A549 (cell line): ENCODE measurements around the gene SMIM33. TPM values are rescaled to one million over a fixed set of nuclear protein-coding genes. Genes with fewer than 3 reads are reported as not detected.

Experiments used
- ATAC-seq, 2 experiments: fragments of 200-7000 bp in 1 of 2; fragments of >200 bp in 1 of 2; cut with Nextera tagmentation in 1 of 2; cut with Tn5 transposase in 1 of 2; 3 replicates each; pipeline versions ENCODE4 v1.8.0 to v1.9.1; 2018 to 2020; ENCODE audit warnings: mild to moderate bottlenecking in 1 of 2, moderate library complexity in 1 of 2
- CTCF ChIA-PET: fragments of 300-600 bp; sonication (Branson Sonifier 250); formaldehyde crosslinking; extraction: SDS; loops from one replicate; lab custom pipeline; 2021; ENCODE audit warnings: antibody characterized with exemption, inconsistent platforms; lab: Yijun Ruan, JAX
- POLR2A ChIA-PET: fragments of 350-600 bp; formaldehyde crosslinking; extraction: SDS; loops from one replicate; lab custom pipeline; 2021; ENCODE audit warnings: antibody characterized with exemption, inconsistent platforms; lab: Yijun Ruan, JAX
- DNase-seq, 2 experiments: peaks; one replicate each; pipeline versions ENCODE4 v3.0.0 to v3.0.0-alpha.2; 2011 to 2016; ENCODE audit warnings: low read depth in 1 of 2, low spot score in 1 of 2
- FAIRE-seq: peaks from 2 replicates; lab custom pipeline; 2011; peaks lifted over from hg19 to GRCh38; lab: Jason Lieb, UNC
- H3K27ac ChIP-seq, 2 experiments: fragments of >200 bp; sonication (Bioruptor Twin); formaldehyde crosslinking; 3 replicates each; pipeline ENCODE4 v1.5.1; 2016 to 2017
- H3K4me1 ChIP-seq: fragments of >200 bp; sonication (Bioruptor Twin); formaldehyde crosslinking; 3 replicates; pipeline ENCODE4 v1.6.1; 2016
- H3K4me2 ChIP-seq: fragments of >200 bp; sonication (Bioruptor Twin); formaldehyde crosslinking; 3 replicates; pipeline ENCODE4 v1.6.1; 2016
- H3K4me3 ChIP-seq: fragments of >200 bp; sonication (Bioruptor Twin); formaldehyde crosslinking; 3 replicates; pipeline ENCODE4 v1.5.1; 2016
- H3K9me3 ChIP-seq: fragments of >200 bp; sonication (Bioruptor Twin); formaldehyde crosslinking; 3 replicates; pipeline ENCODE4 v1.6.1; 2016
- ELK1 ChIP-seq: fragments of 150-350 bp; IDR thresholded peaks from 2 replicates; pipeline ENCODE4 v1.6.1; 2014; ENCODE audit warnings: low read depth, mild to moderate bottlenecking, low read length
- ESRRA ChIP-seq: fragments of 150-350 bp; IDR thresholded peaks from 2 replicates; pipeline ENCODE4 v1.6.1; 2014; ENCODE audit warnings: mild to moderate bottlenecking, low read length, borderline replicate concordance
- FOSB ChIP-seq: fragments of 250-450 bp; sonication (Bioruptor Pico); IDR thresholded peaks from 2 replicates; pipeline ENCODE4 v1.5.0; 2020; ENCODE audit warnings: mild to moderate bottlenecking, moderate library complexity
- FOSL2 ChIP-seq, 2 experiments: fragments of 450-650 bp in 1 of 2; fragments of >200 bp in 1 of 2; sonication (Bioruptor Twin) in 1 of 2; formaldehyde crosslinking; IDR thresholded peaks; 2 replicates each; pipeline versions ENCODE4 v1.5.0 to v1.6.1; 2016 to 2020; ENCODE audit warnings: mild to moderate bottlenecking in 1 of 2, moderate library complexity in 1 of 2
- FOXS1 ChIP-seq: fragments of 250-450 bp; sonication (Bioruptor Pico); IDR thresholded peaks from 2 replicates; pipeline ENCODE4 v1.5.0; 2020; ENCODE audit warnings: mild to moderate bottlenecking, moderate library complexity
- HMGXB4 ChIP-seq: fragments of 250-450 bp; sonication (Bioruptor Pico); IDR thresholded peaks from 2 replicates; pipeline ENCODE4 v1.5.0; 2021; ENCODE audit warnings: mild to moderate bottlenecking, moderate library complexity, borderline replicate concordance
- HOXB13 ChIP-seq: fragments of 250-450 bp; sonication (Bioruptor Pico); IDR thresholded peaks from 2 replicates; pipeline ENCODE4 v1.5.0; 2020; ENCODE audit warnings: low read depth, mild to moderate bottlenecking, moderate library complexity
- HOXB5 ChIP-seq: fragments of 250-450 bp; sonication (Bioruptor Pico); IDR thresholded peaks from 2 replicates; pipeline ENCODE4 v1.5.0; 2020; ENCODE audit warnings: mild to moderate bottlenecking, moderate library complexity
- JUNB ChIP-seq: fragments of >200 bp; sonication (Bioruptor Twin); formaldehyde crosslinking; IDR thresholded peaks from 2 replicates; pipeline ENCODE4 v1.6.1; 2016
- MAZ ChIP-seq: fragments of 150-350 bp; IDR thresholded peaks from 2 replicates; pipeline ENCODE4 v1.6.1; 2014; ENCODE audit warnings: antibody characterized with exemption, low read depth, low read length, borderline replicate concordance
- MYC ChIP-seq: IDR thresholded peaks from 2 replicates; pipeline ENCODE4 v1.6.1; 2012; ENCODE audit warnings: mild to moderate bottlenecking, inconsistent platforms, low read length, improper control_type of control experiment, borderline replicate concordance
- NPAS2 ChIP-seq: fragments of 250-450 bp; sonication (Bioruptor Pico); IDR thresholded peaks from 2 replicates; pipeline ENCODE4 v1.8.0; 2022; ENCODE audit warnings: mild to moderate bottlenecking, moderate library complexity, borderline replicate concordance
- POLR2A ChIP-seq: IDR thresholded peaks from 2 replicates; pipeline ENCODE4 v1.6.1; 2012; ENCODE audit warnings: mild to moderate bottlenecking, low read length
- POLR2AphosphoS2 ChIP-seq: conservative IDR thresholded peaks from 2 replicates; pipeline ENCODE4 v1.6.1; 2012; ENCODE audit warnings: low read length, improper control_type of control experiment, inconsistent platforms
- RAD21 ChIP-seq, 2 experiments: fragments of >200 bp in 1 of 2; sonication (Bioruptor Twin) in 1 of 2; formaldehyde crosslinking in 1 of 2; IDR thresholded peaks in 1 of 2; conservative IDR thresholded peaks in 1 of 2; 2 replicates in 1 of 2; 3 replicates in 1 of 2; pipeline ENCODE4 v1.6.1; 2012 to 2018; ENCODE audit warnings: inconsistent platforms in 1 of 2
- REST ChIP-seq: fragments of 200-600 bp; sonication (generic); IDR thresholded peaks from 2 replicates; pipeline ENCODE4 v1.6.1; 2016; ENCODE audit warnings: antibody characterized with exemption, mild to moderate bottlenecking, moderate library complexity
- RNF2 ChIP-seq: fragments of 200-600 bp; sonication (generic); IDR thresholded peaks from 2 replicates; pipeline ENCODE4 v1.6.1; 2016; ENCODE audit warnings: low read depth, mild to moderate bottlenecking, antibody characterized with exemption, moderate library complexity, borderline replicate concordance
- TP53 ChIP-seq: fragments of 250-450 bp; sonication (Bioruptor Pico); IDR thresholded peaks from 2 replicates; pipeline ENCODE4 v1.5.0; 2021; ENCODE audit warnings: mild to moderate bottlenecking, moderate library complexity
- ZC3H11A ChIP-seq: fragments of 450-650 bp; IDR thresholded peaks from 2 replicates; pipeline ENCODE4 v1.6.1; 2014; ENCODE audit warnings: antibody characterized with exemption, mild to moderate bottlenecking
- ZNF302 ChIP-seq: fragments of 250-450 bp; sonication (Bioruptor Pico); IDR thresholded peaks from 2 replicates; pipeline ENCODE4 v1.9.0; 2021; ENCODE audit warnings: inconsistent platforms, mild to moderate bottlenecking, moderate library complexity
- ZSCAN20 ChIP-seq: fragments of 250-450 bp; sonication (Bioruptor Pico); IDR thresholded peaks from 2 replicates; pipeline ENCODE4 v1.8.0; 2022; ENCODE audit warnings: mild to moderate bottlenecking, moderate library complexity
- WGBS: methylation state at CpG from one replicate; pipeline ENCODE4 v1.1.6; 2017; ENCODE audit errors: missing lambda C conversion rate; 5-methylcytosine and 5-hydroxymethylcytosine counted together
- polyA plus RNA-seq, 4 experiments: library from polyadenylated mRNA; depleted of rRNA in 3 of 4; stranded (reverse); fragments of >200 nt; fragmentation: RNase III in 1 of 4; extraction: RNeasy Plus Mini Kit Qiagen cat#74134 plus additional on column Dnase treatment in 1 of 4; gene quantifications; 2 replicates in 3 of 4; 3 replicates in 1 of 4; pipeline ENCODE4 v1.2.3, GENCODE V29; 2011 to 2017
- TF ChIP-seq, protein P1 (sequence below): fragments of 450-650 bp; IDR thresholded peaks from 2 replicates; pipeline ENCODE4 v1.6.1; 2014; ENCODE audit warnings: antibody characterized with exemption
- TF ChIP-seq, protein P2 (sequence below): IDR thresholded peaks from 2 replicates; pipeline ENCODE4 v1.6.1; 2012
- TF ChIP-seq, protein P3 (sequence below): fragments of >200 bp; sonication (Bioruptor Twin); formaldehyde crosslinking; IDR thresholded peaks from 3 replicates; pipeline ENCODE4 v1.6.1; 2016

SMIM33 gene
- polyA plus RNA-seq, 2 of the 4 experiments (the other 2 are of a cell fraction), result not detected

DNA sequence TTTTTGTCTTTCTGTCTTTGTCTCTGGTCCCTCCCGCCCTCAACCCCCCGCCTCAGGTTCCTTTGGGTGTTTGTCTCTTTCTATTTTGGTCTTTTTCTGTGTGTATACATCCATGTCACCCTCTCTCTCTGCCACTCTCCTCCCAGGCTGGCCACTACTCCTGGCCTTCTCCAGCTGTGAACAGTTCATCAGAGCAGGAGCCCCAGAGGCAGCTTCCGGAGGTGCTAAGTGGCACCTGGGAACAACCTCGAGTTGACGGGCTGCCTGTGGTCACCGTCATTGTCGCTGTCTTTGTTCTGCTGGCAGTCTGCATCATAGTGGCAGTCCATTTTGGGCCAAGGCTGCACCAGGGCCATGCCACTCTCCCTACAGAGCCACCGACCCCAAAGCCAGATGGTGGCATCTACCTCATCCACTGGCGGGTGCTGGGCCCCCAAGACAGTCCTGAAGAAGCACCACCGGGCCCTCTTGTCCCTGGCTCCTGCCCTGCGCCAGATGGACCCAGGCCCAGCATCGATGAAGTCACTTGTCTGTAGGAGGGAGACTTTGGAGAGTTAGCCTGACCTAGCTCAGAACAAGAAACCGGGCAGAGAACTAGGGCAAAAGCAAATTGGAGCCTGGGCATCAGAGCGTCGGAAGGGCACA lies 1.7 kb downstream of the SMIM33 start:
- Histone ChIP-seq H3K4me2 (no peak overlapping the region), H3K9me3 (no peaks in the 10 kb centered on the region), H3K4me3 (no peak overlapping the region), H3K4me1 (no peaks in the 10 kb centered on the region), H3K27ac (no peak overlapping the region)
- no peak for ATAC-seq
- ChIA-PET CTCF (interaction anchor here (1.3 to 1.4 kb wide), 2 partner anchors 11 to 45 kb away, joined by 3 read pairs; no protein-coding TSS in a partner anchor), POLR2A (no interaction called here)
- no peak for TF ChIP-seq TP53 (CRISPR knock-in tag)
- no peak for TF ChIP-seq MYC
- TF ChIP-seq, protein P1, sequence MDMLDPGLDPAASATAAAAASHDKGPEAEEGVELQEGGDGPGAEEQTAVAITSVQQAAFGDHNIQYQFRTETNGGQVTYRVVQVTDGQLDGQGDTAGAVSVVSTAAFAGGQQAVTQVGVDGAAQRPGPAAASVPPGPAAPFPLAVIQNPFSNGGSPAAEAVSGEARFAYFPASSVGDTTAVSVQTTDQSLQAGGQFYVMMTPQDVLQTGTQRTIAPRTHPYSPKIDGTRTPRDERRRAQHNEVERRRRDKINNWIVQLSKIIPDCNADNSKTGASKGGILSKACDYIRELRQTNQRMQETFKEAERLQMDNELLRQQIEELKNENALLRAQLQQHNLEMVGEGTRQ, result no peak
- no peak for TF ChIP-seq ZC3H11A
- TF ChIP-seq FOSL2 (IDR thresholded peaks at IDR 0.05), result no peak
- no peak for TF ChIP-seq FOSL2 (CRISPR knock-in tag; IDR thresholded peaks at IDR 0.05)
- no peak for TF ChIP-seq FOSB (CRISPR knock-in tag)
- TF ChIP-seq RAD21 (conservative IDR thresholded peaks at IDR 0.05 in 1 of 2, IDR thresholded peaks at IDR 0.05 in 1 of 2), result no peak
- TF ChIP-seq FOXS1 (CRISPR knock-in tag), result no peak
- no peak for TF ChIP-seq HOXB13 (CRISPR knock-in tag)
- TF ChIP-seq HMGXB4 (CRISPR knock-in tag), result no peak
- no peak for TF ChIP-seq ESRRA
- TF ChIP-seq, protein P2, sequence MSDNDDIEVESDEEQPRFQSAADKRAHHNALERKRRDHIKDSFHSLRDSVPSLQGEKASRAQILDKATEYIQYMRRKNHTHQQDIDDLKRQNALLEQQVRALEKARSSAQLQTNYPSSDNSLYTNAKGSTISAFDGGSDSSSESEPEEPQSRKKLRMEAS, result no peak
- TF ChIP-seq MAZ, result no peak
- no peak for TF ChIP-seq ZNF302 (CRISPR knock-in tag)
- no peak for TF ChIP-seq ZSCAN20
- no peak for TF ChIP-seq RNF2
- FAIRE-seq, result no peak
- DNase-seq, result no peak
- 77% methylated on average over 15 of the region's 15 CpGs for WGBS

DNA sequence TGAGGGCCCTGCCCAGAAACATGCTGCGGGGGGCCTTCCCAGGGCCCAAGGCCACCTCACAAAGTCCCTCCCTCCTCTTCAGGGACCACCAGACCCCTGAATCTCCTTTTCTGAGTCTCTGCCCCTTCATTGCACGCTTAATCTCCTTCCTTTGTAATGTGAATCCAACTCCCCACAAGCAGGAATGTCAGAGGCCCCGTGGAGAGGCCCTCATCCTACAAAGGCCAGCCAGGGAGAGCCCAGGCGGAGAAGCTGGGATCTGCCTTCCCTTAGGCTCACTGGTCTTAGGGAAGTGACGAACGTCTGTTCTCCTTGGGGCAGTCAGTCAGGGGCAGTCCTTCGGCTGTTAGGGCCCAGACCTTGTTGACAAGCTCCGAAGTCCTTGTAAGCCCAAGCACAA lies 2.3 kb downstream of the SMIM33 start:
- H3K4me2 ChIP-seq, result no peak overlapping the region
- DNase-seq (no peak), FAIRE-seq (no peak), ATAC-seq (no peak)
- ChIA-PET POLR2A (no interaction called here), CTCF (interaction anchor here (1.3 to 1.4 kb wide), 2 partner anchors 10 to 45 kb away, joined by 3 read pairs; no protein-coding TSS in a partner anchor)
- H3K27ac ChIP-seq, result no peak overlapping the region
- H3K9me3 ChIP-seq, result no peaks in the 10 kb centered on the region
- no peaks in the 10 kb centered on the region for H3K4me1 ChIP-seq
- no peak for TF ChIP-seq POLR2AphosphoS2
- WGBS, result 67% methylated on average over 8 of the region's 8 CpGs
- H3K4me3 ChIP-seq, result no peak overlapping the region

DNA sequence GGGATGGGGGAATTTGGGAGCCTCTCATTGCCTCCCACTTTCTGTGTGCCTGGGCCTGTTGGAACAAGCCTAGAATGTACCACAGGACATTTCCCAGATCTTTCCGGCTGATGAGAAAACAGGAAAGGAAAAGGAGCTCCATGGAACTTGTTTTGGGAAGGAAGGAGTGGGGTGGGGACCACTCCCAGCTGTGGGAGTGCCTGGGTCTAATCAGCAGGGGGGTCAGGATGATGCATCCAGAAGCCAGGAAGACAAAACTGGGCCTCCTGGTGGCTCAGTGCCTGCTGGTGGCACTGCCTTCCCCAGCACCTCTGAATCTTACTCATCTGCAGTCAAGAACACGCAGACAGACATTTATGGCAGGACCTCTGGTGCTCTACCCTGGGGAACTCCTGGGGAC lies 2.8 kb downstream of the SMIM33 start:
- no peak for ATAC-seq
- H3K4me3 ChIP-seq, result no peak overlapping the region
- CTCF ChIA-PET, result interaction anchor here (1.3 to 1.4 kb wide), 2 partner anchors 10 to 44 kb away, joined by 3 read pairs; no protein-coding TSS in a partner anchor
- no peak overlapping the region; a peak in 1 of 6 replicates for H3K27ac ChIP-seq
- no peak for FAIRE-seq
- no peaks in the 10 kb centered on the region for H3K9me3 ChIP-seq
- POLR2A ChIA-PET, result no interaction called here
- no peak for DNase-seq
- H3K4me1 ChIP-seq, result no peaks in the 10 kb centered on the region
- no peak overlapping the region for H3K4me2 ChIP-seq
- 72% methylated on average over 2 of the region's 2 CpGs for WGBS
- TF ChIP-seq JUNB (no peak), NPAS2 (CRISPR knock-in tag) (no peak), TP53 (CRISPR knock-in tag) (no peak), ZC3H11A (no peak), ELK1 (no peak), ZNF302 (CRISPR knock-in tag) (no peak), HOXB5 (no peak), POLR2A (no peak), REST (no peak)
- TF ChIP-seq, protein P3, sequence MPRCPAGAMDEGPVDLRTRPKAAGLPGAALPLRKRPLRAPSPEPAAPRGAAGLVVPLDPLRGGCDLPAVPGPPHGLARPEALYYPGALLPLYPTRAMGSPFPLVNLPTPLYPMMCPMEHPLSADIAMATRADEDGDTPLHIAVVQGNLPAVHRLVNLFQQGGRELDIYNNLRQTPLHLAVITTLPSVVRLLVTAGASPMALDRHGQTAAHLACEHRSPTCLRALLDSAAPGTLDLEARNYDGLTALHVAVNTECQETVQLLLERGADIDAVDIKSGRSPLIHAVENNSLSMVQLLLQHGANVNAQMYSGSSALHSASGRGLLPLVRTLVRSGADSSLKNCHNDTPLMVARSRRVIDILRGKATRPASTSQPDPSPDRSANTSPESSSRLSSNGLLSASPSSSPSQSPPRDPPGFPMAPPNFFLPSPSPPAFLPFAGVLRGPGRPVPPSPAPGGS, result no peak
